GM19395 (cell line): ENCODE data around the gene PAN2.
"Not testable (repeated sequence)": the region's sequence is repeated elsewhere in the genome, so short reads cannot be mapped to it uniquely, and the experiment has no call there.

ENCODE experiments used
- ATAC-seq: cut with Tn5 transposase; IDR thresholded peaks from one replicate; pipeline ENCODE4 v1.9.1; 2021; ENCODE audit warnings: mild to moderate bottlenecking, moderate library complexity; ENCODE audit not compliant: unreplicated experiment

Gene PAN2

DNA sequence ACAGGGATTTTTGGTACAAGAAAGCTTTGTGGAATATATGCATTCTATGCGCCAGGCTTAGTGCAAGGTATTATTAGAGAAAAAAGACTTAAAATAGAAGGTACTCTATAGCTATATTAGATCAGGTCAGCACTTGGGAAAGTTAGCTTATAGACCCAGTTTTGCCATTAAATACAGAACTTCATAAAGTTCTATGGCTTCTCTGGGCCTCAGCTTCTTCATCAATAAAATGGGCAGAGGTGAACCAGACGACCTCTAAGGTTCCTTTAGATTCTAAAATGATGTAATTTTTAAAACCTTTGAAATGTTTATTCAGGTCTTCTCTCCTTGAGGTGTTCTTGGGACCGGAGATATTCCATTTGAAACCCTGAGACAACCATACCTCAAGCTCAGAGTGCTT is 25.1 kb downstream of the PAN2 start:
- ATAC-seq = no peak

- ATAC-seq = no peak
Observed at GRCh38 chr12:56307221-56307965, 26.4 kb downstream of the PAN2 start.

DNA sequence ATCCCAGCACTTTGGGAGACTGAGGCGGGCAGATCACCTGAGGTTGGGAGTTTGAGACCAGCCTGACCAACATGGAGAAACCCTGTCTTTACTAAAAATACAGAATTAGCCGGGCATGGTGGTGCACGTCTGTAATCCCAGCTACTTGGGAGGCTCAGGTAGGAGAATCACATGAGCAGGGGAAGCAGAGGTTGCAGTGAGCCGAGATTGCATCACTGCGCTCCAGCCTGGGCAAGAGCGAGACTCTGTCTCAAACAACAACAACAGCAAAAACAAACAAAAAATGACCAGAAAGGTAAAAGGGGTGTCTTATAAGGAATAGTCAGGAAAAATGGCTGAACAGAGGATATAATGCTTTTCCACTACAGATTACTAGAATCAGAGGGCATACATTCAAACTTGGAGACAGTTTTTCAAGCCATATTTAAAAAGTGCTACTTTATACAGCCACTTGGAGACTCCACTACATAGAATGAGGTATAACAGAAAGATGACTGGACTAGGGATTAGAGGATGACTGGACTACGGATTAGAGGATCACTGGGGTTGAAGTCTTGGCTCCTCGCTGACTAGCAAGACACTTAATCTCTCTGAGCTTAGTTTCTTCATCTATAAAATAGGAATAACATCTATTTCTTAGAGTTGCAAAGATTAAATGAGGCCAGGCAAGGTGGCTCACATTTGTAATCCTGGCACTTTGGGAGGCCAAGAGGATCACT is 28.8 kb downstream of the PAN2 start:
- ATAC-seq = no peak

- ATAC-seq = no peak
Observed at GRCh38 chr12:56304276-56304675, 29.5 kb downstream of the PAN2 start.

GRCh38 chr12:56300644-56301464 is 32.9 kb downstream of the PAN2 start:
- no peak for ATAC-seq

DNA sequence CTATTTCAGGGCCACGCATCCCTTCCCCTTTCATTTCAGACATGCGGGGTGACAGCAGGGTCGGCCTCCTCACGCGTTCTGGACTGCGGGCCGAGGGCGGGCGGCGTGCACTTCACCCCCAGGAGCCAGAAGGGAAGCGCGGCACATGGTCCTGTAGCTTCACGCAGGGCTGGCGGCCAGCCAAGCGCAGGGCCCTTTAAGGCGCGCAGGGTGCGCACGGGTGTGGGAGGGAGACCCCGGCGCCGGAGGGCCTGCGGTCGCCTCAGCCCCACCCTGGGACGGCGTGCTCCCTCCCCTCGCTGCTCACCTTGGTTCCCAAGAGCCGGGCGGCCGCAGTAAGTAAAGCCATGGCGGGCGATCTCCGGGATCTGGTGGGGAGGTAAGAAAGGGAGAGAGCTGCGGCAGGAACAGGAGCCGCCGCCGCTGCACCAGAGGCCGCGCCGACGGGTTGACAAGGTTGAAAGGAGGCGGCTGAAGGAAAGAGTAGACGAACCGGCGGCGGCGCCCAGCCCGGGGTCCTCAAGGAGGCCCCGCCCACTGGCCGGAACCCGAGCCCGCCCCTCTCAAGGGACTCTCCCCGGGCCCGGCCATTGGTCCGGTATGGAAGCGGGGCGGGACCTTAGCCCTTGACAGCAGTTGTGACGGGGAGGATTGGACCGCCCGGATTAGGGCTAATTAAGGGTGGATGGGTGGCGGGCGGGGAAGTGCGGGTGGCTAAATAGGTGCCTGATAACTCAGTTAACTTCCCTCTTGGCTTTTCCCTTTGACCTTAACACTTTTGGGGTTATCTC is 33.8 kb downstream of the PAN2 start, which contains the start of gene CS:
TSS of gene CS (minus strand) at position 478 of the 791 bp plus-strand sequence. CDS start at position 349, 129 bp downstream.
- peak; percentile 94 for ATAC-seq

- no peak for ATAC-seq
Observed at GRCh38 chr12:56299308-56299852, 34.4 kb downstream of the PAN2 start.

GRCh38 chr12:56298828-56299227 is 35.0 kb downstream of the PAN2 start:
- ATAC-seq = no peak

DNA sequence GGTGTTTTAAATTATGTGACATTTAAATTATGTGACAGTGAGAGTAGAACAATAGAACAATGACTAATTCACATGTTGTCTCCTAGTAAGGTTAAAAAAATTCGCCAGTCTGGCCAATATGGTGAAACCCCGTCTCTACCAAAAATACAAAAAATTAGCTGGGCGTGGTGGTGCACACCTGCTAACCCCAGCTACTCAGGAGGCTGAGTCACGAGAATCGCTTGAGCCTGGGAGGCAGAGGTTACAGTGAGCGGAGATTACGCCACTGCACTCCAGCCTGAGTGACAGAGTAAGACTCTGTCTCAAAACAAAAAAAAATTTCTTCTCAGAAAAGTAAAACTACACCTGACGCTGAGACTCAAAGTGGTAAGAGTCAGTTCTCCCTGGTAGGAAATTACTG is 36.4 kb downstream of the PAN2 start:
- no peak for ATAC-seq

GRCh38 chr12:56296295-56296694 is 37.5 kb downstream of the PAN2 start:
- no peak for ATAC-seq

- no peak for ATAC-seq
Observed at GRCh38 chr12:56293795-56294194, 40.0 kb downstream of the PAN2 start.

- ATAC-seq = no peak
Observed at GRCh38 chr12:56288705-56289387, 45.0 kb downstream of the PAN2 start.

GRCh38 chr12:56286044-56286830 is 47.6 kb downstream of the PAN2 start:
- ATAC-seq = no peak

- ATAC-seq = not testable (repeated sequence)
Observed at GRCh38 chr12:56284263-56284662, 49.5 kb downstream of the PAN2 start.

- no peak for ATAC-seq
Observed at GRCh38 chr12:56282579-56282978, 51.2 kb downstream of the PAN2 start.

- no peak for ATAC-seq
Observed at GRCh38 chr12:56282030-56282429, 51.8 kb downstream of the PAN2 start.

DNA sequence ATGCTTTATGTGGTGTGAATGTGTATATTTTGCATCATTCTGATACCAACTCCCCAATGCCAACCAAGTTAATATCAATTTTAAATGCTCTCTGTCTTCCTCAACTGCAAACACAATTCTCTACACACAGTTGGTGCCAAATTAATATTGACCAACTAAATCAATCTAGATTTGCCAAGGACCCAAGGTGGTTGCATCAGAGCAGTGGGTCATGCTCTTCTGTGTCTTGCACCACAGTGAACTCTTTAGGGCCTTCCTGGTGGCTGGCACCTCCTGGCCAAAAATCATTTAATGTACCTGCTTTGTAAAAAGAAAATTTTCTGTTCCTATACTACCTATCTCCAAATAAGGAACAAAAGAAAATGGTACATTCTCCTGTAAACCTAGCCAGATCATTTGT is 53.0 kb downstream of the PAN2 start:
- ATAC-seq = no peak

DNA sequence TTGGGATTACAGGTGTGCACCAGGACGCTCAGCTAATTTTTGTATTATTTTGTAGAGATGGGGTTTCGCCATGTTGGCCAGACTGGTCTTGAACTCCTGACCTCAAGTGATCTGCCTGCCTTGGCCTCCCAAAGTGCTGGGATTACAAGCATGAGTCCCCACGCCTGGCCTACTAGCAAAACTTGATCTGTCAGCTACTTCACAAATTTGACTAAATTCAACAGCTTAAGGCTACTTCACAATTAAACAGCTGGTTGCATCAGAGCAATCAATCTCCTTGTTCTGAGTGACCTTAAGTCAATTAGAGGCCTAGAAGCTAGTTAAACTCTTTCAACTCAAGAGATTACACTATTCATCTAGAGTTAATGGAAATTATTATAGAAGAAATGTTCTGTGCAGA is 54.9 kb downstream of the PAN2 start:
- ATAC-seq = no peak

DNA sequence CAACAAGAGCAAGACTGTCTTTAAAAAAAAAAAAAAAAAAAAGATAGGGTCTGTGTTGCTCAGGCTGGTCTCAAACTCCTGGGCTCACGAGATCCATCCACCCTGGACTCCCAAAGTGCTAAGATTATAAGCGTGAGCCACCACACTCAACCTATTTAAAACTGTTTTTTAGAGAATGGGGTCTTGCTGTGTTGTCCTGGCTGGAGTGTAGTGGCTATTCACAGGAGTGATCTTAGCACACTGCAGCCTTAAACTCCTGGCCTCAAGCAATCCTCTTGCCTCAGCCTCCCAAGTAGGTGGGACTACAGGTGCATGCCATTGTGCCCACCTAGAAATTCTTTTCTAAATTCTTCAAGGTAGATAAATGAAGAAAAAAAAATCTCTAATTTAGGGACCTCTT is 59.5 kb downstream of the PAN2 start:
- no peak for ATAC-seq
